GM19438 (cell line): Measurements from ENCODE around the gene RAB4A.

Source experiments
- ATAC-seq: cut with Tn5 transposase; IDR thresholded peaks from one replicate; pipeline ENCODE4 v1.9.1; 2021; ENCODE audit warnings: low read depth; ENCODE audit not compliant: unreplicated experiment

The RAB4A gene

GRCh38 chr1:229328598-229329362, 57.9 kb downstream of the RAB4A start:
- no peak for ATAC-seq

- ATAC-seq: no peak
These were observed 63.4 kb downstream of the RAB4A start for GRCh38 chr1:229334269-229334668.

GRCh38 chr1:229334716-229335115, 63.8 kb downstream of the RAB4A start:
- no peak for ATAC-seq

GRCh38 chr1:229336345-229336744, 65.4 kb downstream of the RAB4A start:
- no peak for ATAC-seq

GRCh38 chr1:229339086-229339485, 68.2 kb downstream of the RAB4A start:
- no peak for ATAC-seq

GRCh38 chr1:229339520-229339919, 68.6 kb downstream of the RAB4A start:
- no peak for ATAC-seq

GRCh38 chr1:229340496-229340895, 69.6 kb downstream of the RAB4A start:
- ATAC-seq: no peak

- ATAC-seq: peak; percentile 75
These were observed 71.1 kb downstream of the RAB4A start for GRCh38 chr1:229341774-229342655.

- ATAC-seq: peak; percentile 37
These were observed 72.0 kb downstream of the RAB4A start, which contains the start of gene CCSAP for GRCh38 chr1:229342656-229343569. TSS of gene CCSAP (minus strand) at chr1:229343047. CDS start at chr1:229342465, 582 bp downstream.

- no peak for ATAC-seq
These were observed 73.2 kb downstream of the RAB4A start for GRCh38 chr1:229344139-229344538.

- no peak for ATAC-seq
These were observed 74.2 kb downstream of the RAB4A start for GRCh38 chr1:229344937-229345684.

- no peak for ATAC-seq
These were observed 76.6 kb downstream of the RAB4A start for GRCh38 chr1:229347528-229347927.

GRCh38 chr1:229349463-229350385, 78.8 kb downstream of the RAB4A start:
- no peak for ATAC-seq

GRCh38 chr1:229352975-229353374, 82.1 kb downstream of the RAB4A start:
- ATAC-seq: no peak

- no peak for ATAC-seq
These were observed 83.3 kb downstream of the RAB4A start for GRCh38 chr1:229354226-229354625.
